ACHN (cell line): ENCODE results near the gene ST14.
"Not testable (repeated sequence)": the region's sequence is repeated elsewhere in the genome, so short reads cannot be mapped to it uniquely, and the experiment has no call there.

Experiments used
- DNase-seq: peaks from one replicate; pipeline ENCODE4 v3.0.0-alpha.2; 2015
- in situ Hi-C: cut with HindIII; loops from 2 replicates; pipeline ENCODE4 v1.10.0; 2017; ENCODE audit warnings: low sequenced_read_pairs, low pct_ligation_motif_present, low pct_unique_long_range_greater_than_20kb

Gene ST14

DNA sequence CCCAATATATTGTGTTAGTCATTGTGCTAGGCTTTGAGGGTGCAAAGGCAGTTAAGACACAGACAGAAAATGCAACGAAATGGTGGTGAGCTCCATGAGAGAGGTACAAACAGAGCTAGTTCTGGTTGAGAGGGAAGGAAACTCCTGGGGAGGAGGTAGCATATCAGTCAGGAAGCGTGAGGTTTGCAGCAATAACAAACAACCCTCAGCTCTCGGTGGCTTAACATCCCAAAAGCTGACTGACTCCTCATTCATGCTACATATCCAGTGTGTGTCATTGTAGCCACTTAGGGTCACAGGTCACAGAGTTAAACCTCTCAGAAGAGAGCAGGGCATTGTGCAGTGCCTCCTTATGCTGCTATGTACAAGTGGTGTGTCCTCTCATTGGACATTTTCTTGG, 1.7 kb upstream of the ST14 start:
- in situ Hi-C loops, result no loop called here

GRCh38 chr11:130159139-130159538, 443 bp upstream of the ST14 start:
- no peak for DNase-seq
- in situ Hi-C loops, result no loop called here

More for the DNA sequence above, 1.7 kb upstream of the ST14 start:
- DNase-seq, result no peak

DNA sequence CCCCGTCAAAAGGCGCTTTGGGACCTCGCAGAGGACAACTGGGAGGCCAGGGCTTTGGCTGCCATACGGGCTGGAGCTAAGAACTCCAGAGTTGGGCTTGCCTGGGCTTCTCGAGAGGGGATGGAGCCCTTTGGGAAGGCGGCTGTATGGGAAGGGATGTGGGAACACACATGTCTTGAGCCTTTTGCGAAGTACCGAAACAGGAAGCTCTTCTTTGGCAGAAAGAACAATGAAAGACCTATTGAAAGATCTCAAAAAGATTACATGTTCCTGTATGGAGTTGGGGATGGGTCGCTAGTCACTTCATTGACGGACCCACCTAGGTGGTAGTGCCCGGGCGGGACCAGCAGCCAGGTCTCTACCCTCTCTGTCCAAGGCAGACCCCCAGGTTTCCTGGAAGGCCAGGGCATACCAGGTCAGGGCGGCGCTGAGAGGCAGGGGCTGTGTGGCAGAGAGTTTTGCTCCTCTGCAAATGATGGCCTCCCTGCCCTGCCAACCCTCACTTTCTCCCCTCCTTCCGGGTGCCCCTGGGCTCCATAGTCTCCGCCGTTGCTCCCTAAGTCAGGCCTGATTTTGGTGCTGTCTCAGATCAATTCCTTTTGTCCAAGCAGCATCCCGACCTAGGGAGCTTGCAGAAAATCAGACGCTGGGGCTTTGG, 1.0 kb downstream of the ST14 start:
- DNase-seq, result no peak
- in situ Hi-C loops, result no loop called here

DNA sequence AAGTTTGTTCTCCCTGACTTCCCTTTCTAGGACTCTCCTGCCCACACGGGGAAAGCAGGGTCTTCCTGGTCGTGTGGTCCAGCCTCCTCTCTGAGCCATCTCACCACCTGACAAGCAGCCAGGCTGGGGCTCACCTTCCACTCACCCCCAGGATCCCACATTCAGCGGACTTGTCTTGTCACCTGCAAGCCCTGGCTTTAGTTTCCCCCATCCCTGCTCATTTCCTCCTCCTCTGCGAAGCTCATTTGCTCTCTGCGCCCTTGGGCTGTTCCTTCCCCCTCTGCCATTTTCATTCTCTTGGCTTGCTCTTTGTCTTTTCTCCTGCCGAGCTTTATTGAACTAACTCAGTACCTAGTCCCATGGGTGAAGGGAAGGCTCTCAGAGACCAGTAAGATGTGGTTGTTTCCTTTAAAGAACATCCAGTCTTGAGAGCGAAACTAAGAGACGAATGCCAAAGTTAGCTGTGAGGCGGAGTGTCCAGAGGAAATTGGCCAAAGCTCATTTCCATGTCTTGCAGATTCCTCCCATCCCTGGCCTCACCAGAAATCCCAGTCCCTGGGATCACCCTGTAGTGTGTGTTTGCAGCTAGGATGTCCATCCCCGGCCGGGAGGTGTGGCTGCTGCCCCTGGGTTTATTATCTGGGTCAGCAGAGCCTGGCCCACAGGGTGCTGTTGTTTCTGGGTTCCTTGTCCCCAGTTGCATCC, 2.0 kb downstream of the ST14 start:
- in situ Hi-C loops, result no loop called here
- DNase-seq, result no peak

DNA sequence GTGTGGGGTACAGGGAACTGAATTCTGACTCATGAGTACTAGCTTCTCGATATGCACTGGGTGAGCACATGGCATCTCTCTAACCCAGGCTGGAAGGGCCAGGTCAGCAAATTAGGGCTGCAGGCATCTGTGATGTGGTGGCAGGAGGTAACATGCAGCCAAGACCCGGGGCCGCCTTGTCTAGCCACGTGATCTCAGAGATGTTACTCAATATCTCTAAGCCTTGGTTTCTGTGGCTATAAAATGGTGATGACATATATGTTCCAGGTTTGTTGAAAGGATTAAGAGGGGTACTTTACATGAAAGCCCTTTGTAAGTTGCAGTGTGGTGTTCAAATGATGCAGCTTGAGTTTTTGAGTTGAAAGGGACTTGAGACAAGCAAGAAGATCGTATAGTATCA, 3.2 kb downstream of the ST14 start:
- no peak for DNase-seq
- in situ Hi-C loops, result no loop called here

- in situ Hi-C loops, result no loop called here
- DNase-seq, result no peak
Measured at GRCh38 chr11:130163346-130164220, 4.0 kb downstream of the ST14 start.

DNA sequence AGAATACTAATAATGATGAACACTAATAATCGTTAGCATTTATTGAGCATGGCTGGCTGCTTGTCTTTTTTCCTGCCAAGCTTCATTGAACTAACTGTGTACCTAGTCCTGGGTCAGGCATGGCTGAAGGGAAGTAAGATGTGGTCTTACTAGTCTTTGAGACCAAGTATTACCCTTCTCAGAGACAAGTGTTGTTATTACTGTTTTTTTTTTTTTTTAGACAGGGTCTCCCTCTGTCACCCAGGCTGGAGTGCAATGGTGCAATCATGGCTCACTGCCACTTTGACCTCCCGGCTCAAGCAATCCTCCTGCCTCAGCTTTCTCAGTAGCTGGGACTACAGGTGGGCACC, 4.6 kb downstream of the ST14 start:
- in situ Hi-C loops, result no loop called here

GRCh38 chr11:130165601-130166456, 6.2 kb downstream of the ST14 start:
- no peak for DNase-seq
- in situ Hi-C loops, result no loop called here

More for the DNA sequence above, 4.6 kb downstream of the ST14 start:
- no peak for DNase-seq

GRCh38 chr11:130166457-130166784, 6.8 kb downstream of the ST14 start:
- DNase-seq, result peak; percentile 96
- in situ Hi-C loops, result no loop called here

DNA sequence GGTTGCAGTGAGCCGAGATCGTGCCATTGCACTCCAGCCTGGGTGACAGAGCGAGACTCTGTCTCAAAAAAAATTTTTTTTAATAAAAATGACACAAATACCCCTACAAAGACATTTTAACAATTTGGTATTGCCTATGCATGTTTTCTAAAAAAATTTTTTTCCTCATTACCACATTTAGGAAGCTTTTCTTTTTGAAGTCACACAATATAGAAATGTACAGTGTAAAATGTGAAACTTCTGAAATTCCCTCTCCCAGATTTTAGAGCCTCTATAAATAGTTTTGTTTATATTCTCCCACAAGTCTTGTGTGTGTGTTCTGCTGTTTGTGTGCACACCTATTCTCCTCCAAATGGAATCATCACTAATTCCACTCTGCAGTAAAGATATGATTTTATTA, 7.6 kb downstream of the ST14 start:
- no peak for DNase-seq
- in situ Hi-C loops, result no loop called here

GRCh38 chr11:130168105-130168504, 8.5 kb downstream of the ST14 start:
- in situ Hi-C loops, result no loop called here
- no peak for DNase-seq

GRCh38 chr11:130170345-130170744, 10.8 kb downstream of the ST14 start:
- in situ Hi-C loops, result no loop called here
- DNase-seq, result no peak

DNA sequence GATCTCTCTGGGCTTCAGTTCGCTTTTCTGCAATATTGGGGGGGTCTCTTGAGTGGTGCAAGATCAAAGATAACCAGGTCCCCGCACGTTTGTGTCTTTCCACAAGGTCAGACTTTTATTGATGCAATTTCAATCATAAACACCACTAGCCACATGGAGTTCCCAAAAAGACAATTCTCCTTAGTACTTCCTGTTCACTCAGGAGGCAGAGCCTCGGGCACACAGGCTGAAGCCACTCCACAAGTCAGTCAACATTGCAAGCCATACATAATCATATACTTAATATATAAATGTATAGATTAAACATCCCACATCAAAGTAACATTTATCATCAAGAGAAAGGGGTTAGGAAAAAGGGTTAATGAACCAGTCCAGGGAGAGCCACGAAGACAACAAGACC, 12.0 kb downstream of the ST14 start:
- in situ Hi-C loops, result no loop called here
- no peak for DNase-seq

- in situ Hi-C loops, DNase-seq: not testable (repeated sequence)
Measured at GRCh38 chr11:130172001-130172400, 12.4 kb downstream of the ST14 start.

- DNase-seq, result no peak
- in situ Hi-C loops, result no loop called here
Measured at GRCh38 chr11:130174642-130175041, 15.1 kb downstream of the ST14 start.

DNA sequence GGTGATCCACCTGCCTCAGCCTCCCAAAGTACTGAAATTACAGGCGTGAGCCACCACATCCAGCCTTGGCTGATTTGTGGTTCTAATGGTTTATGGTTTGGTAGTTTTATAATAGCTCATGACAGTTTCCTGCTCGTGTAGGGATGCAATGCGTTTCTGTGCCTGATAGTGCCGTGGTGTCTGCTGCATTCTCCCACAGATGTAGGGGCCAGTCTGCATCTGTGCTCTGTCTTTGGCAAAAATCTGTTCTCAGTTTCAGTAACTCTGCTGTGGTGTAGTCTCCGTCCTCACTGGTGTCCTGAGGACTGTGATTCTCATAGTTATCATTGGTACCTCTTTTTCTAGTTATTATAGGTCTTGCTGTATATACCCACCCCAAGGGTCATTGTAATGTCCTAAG, 16.3 kb downstream of the ST14 start:
- DNase-seq, result no peak
- in situ Hi-C loops, result no loop called here

DNA sequence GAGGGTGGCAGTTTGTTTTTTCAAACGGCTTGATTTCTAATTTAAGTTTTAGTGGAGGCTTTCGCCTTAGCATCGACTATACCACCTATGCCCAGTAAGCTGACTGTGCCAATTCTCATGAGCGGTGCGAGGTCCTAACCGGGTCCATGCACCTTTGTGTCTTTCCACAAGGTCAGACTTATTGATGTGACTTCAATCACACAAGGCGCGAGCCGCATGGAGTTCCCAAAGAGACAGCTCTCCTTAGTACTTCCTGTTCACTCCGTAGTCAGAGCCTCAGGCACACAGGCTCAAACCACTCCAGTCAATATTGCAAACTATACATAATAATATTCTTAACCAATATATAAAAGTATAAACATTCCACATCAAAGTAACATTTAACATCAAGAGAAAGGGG, 18.2 kb downstream of the ST14 start:
- in situ Hi-C loops, result no loop called here

DNA sequence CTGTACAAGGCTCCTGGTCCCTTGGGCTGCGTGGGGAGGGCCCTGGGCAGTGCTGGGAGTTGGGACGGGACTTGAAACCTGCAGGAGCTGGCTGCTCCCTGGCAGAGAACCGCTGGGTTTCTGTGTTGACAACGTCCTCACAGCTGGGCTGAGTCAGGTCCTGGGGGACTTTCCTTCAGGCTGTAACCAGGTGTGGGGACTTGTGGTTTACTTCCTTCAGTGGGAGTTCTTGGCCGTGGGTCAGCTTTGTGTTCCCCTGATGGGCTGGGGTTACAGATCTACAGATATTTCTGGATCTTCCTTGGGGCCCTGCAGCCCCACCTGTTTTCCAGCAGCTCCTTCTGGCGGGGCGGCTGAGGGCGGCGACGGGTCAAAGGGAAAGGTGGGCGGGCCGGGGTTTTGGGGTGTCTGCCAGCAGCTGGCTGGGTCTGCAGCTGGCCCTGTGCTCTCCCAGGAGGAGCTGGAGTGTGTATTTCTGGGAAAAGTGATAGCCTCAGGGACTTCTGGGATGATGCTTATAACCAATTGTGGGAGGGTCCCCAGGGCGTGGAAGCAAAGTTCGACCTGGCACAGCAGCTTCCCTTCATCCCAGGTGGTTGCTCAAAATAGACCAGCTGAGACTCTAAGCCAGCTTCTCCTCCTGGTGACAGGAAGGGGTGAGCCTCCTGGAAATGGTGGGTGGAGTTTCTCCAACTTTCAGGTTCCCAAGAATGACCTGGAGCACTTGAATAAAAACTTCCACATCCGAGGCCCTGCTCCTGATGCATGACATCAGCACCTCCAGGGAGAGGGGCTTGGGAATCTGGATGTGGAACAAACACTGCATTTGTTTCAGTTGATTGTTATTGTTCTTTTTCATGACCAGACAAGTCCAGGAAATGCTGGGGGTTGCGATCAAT, 19.1 kb downstream of the ST14 start:
- no peak for DNase-seq
- in situ Hi-C loops, result no loop called here

More for the DNA sequence above, 18.2 kb downstream of the ST14 start:
- no peak for DNase-seq
